Measurements from ENCODE around the gene GARNL3. TPM values are rescaled to one million over a fixed set of nuclear protein-coding genes. Genes with fewer than 3 reads are reported as not detected.

Gene GARNL3
- total RNA-seq, 1 experiment from 2014 or later, result 6.1 TPM

- Mint-ChIP-seq H3K4me1 (ENCODE audit: insufficient read depth, unreplicated experiment) (no peaks in the 10 kb centered on the region), H3K36me3 (ENCODE audit: insufficient read depth, unreplicated experiment) (no peaks in the 10 kb centered on the region), H3K4me3 (ENCODE audit: unreplicated experiment) (no peak overlapping the region), H3K27me3 (ENCODE audit: insufficient read depth, unreplicated experiment) (no peaks in the 10 kb centered on the region), H3K27ac (ENCODE audit: low read depth, unreplicated experiment) (no peak overlapping the region), H3K9me3 (ENCODE audit: unreplicated experiment) (no peaks in the 10 kb centered on the region)
- intact Hi-C loops (cut with micrococcal nuclease), result no loop called here
- BruUV-seq (replicated peaks), result no TSS peak
- no peak for DNase-seq (ENCODE audit: unreplicated experiment)
- CTCF ChIA-PET, result interaction anchor here (0.8 kb wide), 1 partner anchor 68 kb away, joined by 3 read pairs; no protein-coding TSS in a partner anchor
- POLR2A ChIA-PET, result no interaction called here
- no peak for TF ChIP-seq CTCF (IDR thresholded peaks at IDR 0.05; ENCODE audit: unreplicated experiment)
These were observed 4.9 kb downstream of the GARNL3 start for GRCh38 chr9:127269449-127269848.

- ChIA-PET POLR2A (interaction anchor here (1.2 to 1.4 kb wide), 2 partner anchors 8 to 15 kb away, joined by 3 to 4 read pairs; partner anchors contain the start of gene GARNL3), CTCF (interaction anchor here (1.0 kb wide), 1 partner anchor 25 kb away, joined by 5 read pairs; no protein-coding TSS in a partner anchor)
- TF ChIP-seq CTCF (IDR thresholded peaks at IDR 0.05; ENCODE audit: unreplicated experiment), result no peak
- intact Hi-C loops (cut with micrococcal nuclease), result no loop called here
- Mint-ChIP-seq H3K36me3 (ENCODE audit: insufficient read depth, unreplicated experiment) (no peaks in the 10 kb centered on the region), H3K27me3 (ENCODE audit: insufficient read depth, unreplicated experiment) (no peaks in the 10 kb centered on the region), H3K9me3 (ENCODE audit: unreplicated experiment) (no peaks in the 10 kb centered on the region), H3K4me1 (ENCODE audit: insufficient read depth, unreplicated experiment) (peaks cover 3% of the 10 kb centered on the region), H3K4me3 (ENCODE audit: unreplicated experiment) (no peak overlapping the region), H3K27ac (ENCODE audit: low read depth, unreplicated experiment) (no peak overlapping the region)
- no peak for DNase-seq (ENCODE audit: unreplicated experiment)
- no TSS peak for BruUV-seq (replicated peaks)
These were observed 8.8 kb downstream of the GARNL3 start for GRCh38 chr9:127273326-127273725.

- no TSS peak for BruUV-seq (replicated peaks)
- no peak for DNase-seq (ENCODE audit: unreplicated experiment)
- TF ChIP-seq CTCF (IDR thresholded peaks at IDR 0.05; ENCODE audit: unreplicated experiment), result no peak
- Mint-ChIP-seq H3K36me3 (ENCODE audit: insufficient read depth, unreplicated experiment) (no peaks in the 10 kb centered on the region), H3K27me3 (ENCODE audit: insufficient read depth, unreplicated experiment) (no peaks in the 10 kb centered on the region), H3K4me3 (ENCODE audit: unreplicated experiment) (no peak overlapping the region), H3K4me1 (ENCODE audit: insufficient read depth, unreplicated experiment) (peaks cover 16% of the 10 kb centered on the region), H3K9me3 (ENCODE audit: unreplicated experiment) (no peaks in the 10 kb centered on the region), H3K27ac (ENCODE audit: low read depth, unreplicated experiment) (no peak overlapping the region)
- ChIA-PET CTCF (interaction anchor here (0.6 kb wide), 1 partner anchor 355 kb away, joined by 4 read pairs; no protein-coding TSS in a partner anchor), POLR2A (interaction anchor here (0.6 to 0.8 kb wide), 4 partner anchors 18 to 420 kb away, joined by 3 to 6 read pairs (median 4); no protein-coding TSS in a partner anchor)
- intact Hi-C loops (cut with micrococcal nuclease), result no loop called here
These were observed 12.5 kb downstream of the GARNL3 start for GRCh38 chr9:127277099-127277498.

GRCh38 chr9:127277770-127278169 is 13.2 kb downstream of the GARNL3 start:
- Mint-ChIP-seq H3K4me1 (ENCODE audit: insufficient read depth, unreplicated experiment) (peaks cover 16% of the 10 kb centered on the region), H3K36me3 (ENCODE audit: insufficient read depth, unreplicated experiment) (no peaks in the 10 kb centered on the region), H3K27ac (ENCODE audit: low read depth, unreplicated experiment) (no peak overlapping the region), H3K27me3 (ENCODE audit: insufficient read depth, unreplicated experiment) (no peaks in the 10 kb centered on the region), H3K4me3 (ENCODE audit: unreplicated experiment) (no peak overlapping the region), H3K9me3 (ENCODE audit: unreplicated experiment) (no peaks in the 10 kb centered on the region)
- intact Hi-C loops (cut with micrococcal nuclease), result no loop called here
- ChIA-PET POLR2A (interaction anchor here (0.7 to 0.8 kb wide), 2 partner anchors 95 to 131 kb away, joined by 3 read pairs; no protein-coding TSS in a partner anchor), CTCF (no interaction called here)
- DNase-seq (ENCODE audit: unreplicated experiment), result no peak
- no TSS peak for BruUV-seq (replicated peaks)
- no peak for TF ChIP-seq CTCF (IDR thresholded peaks at IDR 0.05; ENCODE audit: unreplicated experiment)

All from MCF 10A (cell line).